OCI-LY3 (cell line): ENCODE data around the gene CDO1.

Experiments used
- H2AFZ ChIP-seq: fragments of 200-600, 300-600 bp; shearing (Covaris generic); 2 replicates; pipeline ENCODE4 v1.6.0; 2014; ENCODE audit warnings: antibody characterized with exemption, low read depth, low read length
- H3K27ac ChIP-seq: fragments of 200-600, 300-600 bp; sonication (generic); 2 replicates; pipeline ENCODE4 v1.5.1; 2014; ENCODE audit warnings: mild to moderate bottlenecking, low read length, moderate library complexity, mixed read lengths
- H3K27me3 ChIP-seq: fragments of 200-600, 300-600 bp; sonication (generic); 2 replicates; pipeline ENCODE4 v1.6.1; 2014; ENCODE audit warnings: low read depth, low read length, mixed read lengths
- H3K36me3 ChIP-seq: fragments of 200-600, 300-600 bp; sonication (generic); replicated peaks from 2 replicates; pipeline ENCODE3; 2014; ENCODE audit warnings: low read depth, low read length, mixed read lengths
- H3K4me1 ChIP-seq: fragments of 300-600, 200-600 bp; sonication (generic); 2 replicates; pipeline ENCODE4 v1.6.1; 2014; ENCODE audit warnings: low read length, mixed read lengths
- H3K4me2 ChIP-seq: fragments of 200-600, 300-600 bp; sonication (generic); 2 replicates; pipeline ENCODE4 v1.6.1; 2014; ENCODE audit warnings: low read length, mixed read lengths
- H3K4me3 ChIP-seq: fragments of 300-600, 200-600 bp; sonication (generic); 2 replicates; pipeline ENCODE4 v1.5.1; 2014; ENCODE audit warnings: antibody characterized with exemption, mild to moderate bottlenecking, low read length, moderate library complexity
- H3K79me2 ChIP-seq: fragments of 300-600, 200-600 bp; shearing (Covaris generic); 2 replicates; pipeline ENCODE4 v1.6.1; 2014; ENCODE audit warnings: mild to moderate bottlenecking, low read length, mixed read lengths
- H3K9ac ChIP-seq: fragments of 300-600, 200-600 bp; shearing (Covaris generic); 2 replicates; pipeline ENCODE4 v1.6.0; 2014; ENCODE audit warnings: mild to moderate bottlenecking, low read length, moderate library complexity
- H3K9me3 ChIP-seq: fragments of 200-600, 300-600 bp; shearing (Covaris generic); 2 replicates; pipeline ENCODE4 v1.6.1; 2014; ENCODE audit warnings: low read length, mixed read lengths; ENCODE audit not compliant: insufficient read depth
- H4K20me1 ChIP-seq: fragments of 200-600, 300-600 bp; sonication (generic); 2 replicates; pipeline ENCODE4 v1.6.1; 2016; ENCODE audit warnings: low read length, mixed read lengths; ENCODE audit not compliant: insufficient read depth
- CTCF ChIP-seq: fragments of 200-600, 300-600 bp; sonication (generic); IDR thresholded peaks from 2 replicates; pipeline ENCODE4 v1.5.1; 2014; ENCODE audit warnings: antibody characterized with exemption, low read length, low read depth
- EZH2phosphoT487 ChIP-seq: fragments of 200-600 bp; shearing (Covaris generic); IDR thresholded peaks from 2 replicates; pipeline ENCODE4 v1.6.1; 2018; ENCODE audit warnings: antibody characterized with exemption, mixed run types, low read depth

CDO1 gene

DNA sequence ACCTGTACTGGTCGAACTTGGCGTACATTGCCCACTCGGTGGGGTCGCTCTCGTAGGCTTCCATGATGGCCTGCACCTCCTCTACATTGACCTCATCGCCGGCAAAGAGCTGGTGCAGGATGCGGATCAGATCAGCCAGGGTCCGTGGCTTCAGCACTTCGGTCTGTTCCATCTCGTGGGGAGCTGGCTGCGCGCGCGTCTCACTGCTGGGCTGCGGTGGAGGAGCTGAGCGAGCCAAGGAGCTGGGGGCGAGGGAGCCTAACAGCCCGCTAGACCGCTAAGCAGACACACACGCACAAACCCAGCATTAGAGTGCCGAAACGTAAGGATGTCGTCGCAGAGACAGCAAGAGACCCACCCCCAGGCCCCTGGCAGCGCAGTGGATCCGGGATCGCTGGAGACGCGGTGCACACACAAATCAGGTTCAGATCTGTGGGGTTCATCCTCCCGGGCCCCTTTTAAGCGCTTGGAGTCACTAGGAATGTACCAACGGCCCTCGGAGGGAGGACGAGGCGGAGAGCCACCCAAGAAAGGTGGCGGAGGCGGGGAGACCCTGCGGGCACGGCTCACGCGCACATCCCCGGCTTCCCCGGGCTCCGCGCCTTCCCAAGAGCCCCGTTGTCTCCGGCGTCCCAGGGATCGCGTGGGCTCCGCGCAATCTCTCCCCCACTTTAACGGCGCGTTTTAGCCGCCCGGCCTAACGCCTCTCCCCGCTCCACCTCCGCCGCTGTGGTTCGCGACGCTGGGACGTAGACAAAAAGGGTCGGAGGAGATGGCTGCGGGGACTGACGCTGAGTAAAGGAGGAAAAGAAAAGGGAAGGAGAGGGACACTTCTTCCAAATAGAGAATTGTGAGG lies at the start of gene CDO1:
TSS of gene CDO1 (minus strand) at position 434 of the 856 bp plus-strand sequence. CDS start at position 172, 262 bp downstream.
- no peaks in the 10 kb centered on the region for H3K9me3 ChIP-seq
- no peak within 1 kb of the TSS for H3K9ac ChIP-seq
- peaks cover 10% of the 10 kb centered on the region; the same call in 1 of the 2 replicates for H3K27me3 ChIP-seq
- no peaks in the 10 kb centered on the region for H3K79me2 ChIP-seq
- H3K4me3 ChIP-seq: no peak within 1 kb of the TSS
- no peak within 1 kb of the TSS for H3K27ac ChIP-seq
- H3K4me2 ChIP-seq: no peak within 1 kb of the TSS
- no peaks in the 10 kb centered on the region for H3K36me3 ChIP-seq
- TF ChIP-seq EZH2phosphoT487 (no peak), CTCF (no peak)
- no peak within 1 kb of the TSS for H2AFZ ChIP-seq
- H3K4me1 ChIP-seq: no peaks in the 10 kb centered on the region
- no peaks in the 10 kb centered on the region for H4K20me1 ChIP-seq

DNA sequence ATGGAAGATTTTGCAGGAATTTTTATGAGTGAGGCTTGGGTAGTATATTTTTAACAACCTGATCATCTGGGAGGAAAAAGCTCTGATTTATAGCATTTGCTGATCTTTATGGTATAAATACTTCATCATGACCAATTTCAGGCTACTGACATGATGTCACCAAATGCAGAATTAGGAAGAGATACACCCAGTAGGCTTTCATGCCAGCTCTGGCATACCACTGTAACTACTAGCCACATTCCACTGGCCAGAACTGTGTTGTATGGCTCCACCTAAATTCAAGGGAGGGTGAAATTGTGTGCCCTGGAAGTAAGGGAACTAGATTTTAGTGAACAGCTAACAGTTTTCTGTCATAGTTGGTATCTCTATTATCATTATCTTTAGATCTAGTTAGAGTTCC lies 42.9 kb upstream of the CDO1 start:
- Histone ChIP-seq H3K27ac (no peak overlapping the region), H3K4me1 (peaks cover 2% of the 10 kb centered on the region), H2AFZ (no peak overlapping the region), H3K9ac (no peak overlapping the region), H3K4me2 (no peak overlapping the region), H3K79me2 (peaks cover 41% of the 10 kb centered on the region), H3K27me3 (no peaks in the 10 kb centered on the region), H4K20me1 (peaks cover 43% of the 10 kb centered on the region), H3K36me3 (no peaks in the 10 kb centered on the region), H3K9me3 (no peaks in the 10 kb centered on the region), H3K4me3 (no peak overlapping the region)
- TF ChIP-seq CTCF (no peak), EZH2phosphoT487 (no peak)

- H3K4me3 ChIP-seq: no peak overlapping the region
- peaks cover 4% of the 10 kb centered on the region for H3K36me3 ChIP-seq
- H3K4me1 ChIP-seq: no peaks in the 10 kb centered on the region
- TF ChIP-seq EZH2phosphoT487 (no peak), CTCF (no peak)
- H3K9me3 ChIP-seq: no peaks in the 10 kb centered on the region
- peaks cover 49% of the 10 kb centered on the region for H3K79me2 ChIP-seq
- no peak overlapping the region for H3K27ac ChIP-seq
- no peaks in the 10 kb centered on the region for H3K27me3 ChIP-seq
- H3K9ac ChIP-seq: no peak overlapping the region
- no peak overlapping the region for H2AFZ ChIP-seq
- peaks cover 44% of the 10 kb centered on the region for H4K20me1 ChIP-seq
- no peak overlapping the region for H3K4me2 ChIP-seq
These were observed 41.9 kb upstream of the CDO1 start for GRCh38 chr5:115858396-115858795.

- H3K27me3 ChIP-seq: no peaks in the 10 kb centered on the region
- no peak overlapping the region for H3K9ac ChIP-seq
- peaks cover 46% of the 10 kb centered on the region for H4K20me1 ChIP-seq
- no peaks in the 10 kb centered on the region for H3K4me1 ChIP-seq
- no peak overlapping the region for H3K4me3 ChIP-seq
- TF ChIP-seq CTCF (no peak), EZH2phosphoT487 (no peak)
- H3K36me3 ChIP-seq: peaks cover 4% of the 10 kb centered on the region
- no peak overlapping the region for H3K27ac ChIP-seq
- H2AFZ ChIP-seq: no peak overlapping the region
- H3K9me3 ChIP-seq: no peaks in the 10 kb centered on the region
- no peak overlapping the region for H3K4me2 ChIP-seq
- H3K79me2 ChIP-seq: peaks cover 53% of the 10 kb centered on the region
These were observed 41.3 kb upstream of the CDO1 start for GRCh38 chr5:115857626-115858349.
